GM12801 (cell line): ENCODE results near the gene RPL15.

Source experiments
- TF ChIP-seq, protein P1 (sequence below): IDR thresholded peaks from one replicate; pipeline ENCODE4 v1.5.1; 2011; ENCODE audit warnings: control low read depth; ENCODE audit not compliant: insufficient read length; ENCODE audit errors: extremely low read depth

The RPL15 gene

DNA sequence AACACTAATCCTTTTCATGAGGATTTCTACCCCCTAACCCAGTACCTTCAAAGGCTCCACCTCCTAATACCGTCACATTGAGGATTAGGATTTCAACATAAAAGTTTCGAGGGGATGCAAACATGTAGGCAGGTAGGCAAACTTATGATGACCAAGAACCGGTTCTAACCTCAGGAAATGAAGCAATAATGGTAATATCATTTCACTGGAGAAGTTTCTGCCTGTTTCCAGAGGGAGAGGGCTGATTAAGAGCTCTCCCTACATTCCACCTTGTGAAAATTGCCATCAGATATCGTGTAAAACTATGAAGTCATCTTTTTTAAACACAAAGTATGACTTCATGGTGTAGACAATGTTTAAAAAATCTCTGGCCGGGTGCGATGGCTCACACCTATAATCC lies 31.7 kb upstream of the RPL15 start:
- TF ChIP-seq, protein P1, sequence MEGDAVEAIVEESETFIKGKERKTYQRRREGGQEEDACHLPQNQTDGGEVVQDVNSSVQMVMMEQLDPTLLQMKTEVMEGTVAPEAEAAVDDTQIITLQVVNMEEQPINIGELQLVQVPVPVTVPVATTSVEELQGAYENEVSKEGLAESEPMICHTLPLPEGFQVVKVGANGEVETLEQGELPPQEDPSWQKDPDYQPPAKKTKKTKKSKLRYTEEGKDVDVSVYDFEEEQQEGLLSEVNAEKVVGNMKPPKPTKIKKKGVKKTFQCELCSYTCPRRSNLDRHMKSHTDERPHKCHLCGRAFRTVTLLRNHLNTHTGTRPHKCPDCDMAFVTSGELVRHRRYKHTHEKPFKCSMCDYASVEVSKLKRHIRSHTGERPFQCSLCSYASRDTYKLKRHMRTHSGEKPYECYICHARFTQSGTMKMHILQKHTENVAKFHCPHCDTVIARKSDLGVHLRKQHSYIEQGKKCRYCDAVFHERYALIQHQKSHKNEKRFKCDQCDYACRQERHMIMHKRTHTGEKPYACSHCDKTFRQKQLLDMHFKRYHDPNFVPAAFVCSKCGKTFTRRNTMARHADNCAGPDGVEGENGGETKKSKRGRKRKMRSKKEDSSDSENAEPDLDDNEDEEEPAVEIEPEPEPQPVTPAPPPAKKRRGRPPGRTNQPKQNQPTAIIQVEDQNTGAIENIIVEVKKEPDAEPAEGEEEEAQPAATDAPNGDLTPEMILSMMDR, result no peak

DNA sequence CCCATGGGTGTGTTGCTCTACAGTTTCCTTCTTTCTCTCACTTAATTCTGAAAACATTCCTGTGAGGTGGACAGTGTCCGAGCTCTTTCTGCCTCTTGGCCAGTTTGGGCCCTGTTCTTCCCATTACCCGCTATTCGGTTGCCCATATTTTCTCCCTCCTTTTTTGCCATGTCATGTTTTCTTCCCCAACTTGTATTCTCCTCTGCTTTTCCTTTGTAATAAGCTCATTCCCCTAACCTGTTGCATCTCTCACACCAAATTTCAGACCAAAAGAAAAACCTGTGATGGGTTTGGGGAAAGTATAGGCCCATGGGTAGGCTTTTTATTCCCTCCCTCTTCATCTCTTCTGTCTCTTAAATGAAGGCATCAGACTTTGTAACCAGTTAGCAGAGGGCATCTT lies 30.6 kb upstream of the RPL15 start:
- TF ChIP-seq, protein P1, result no peak

DNA sequence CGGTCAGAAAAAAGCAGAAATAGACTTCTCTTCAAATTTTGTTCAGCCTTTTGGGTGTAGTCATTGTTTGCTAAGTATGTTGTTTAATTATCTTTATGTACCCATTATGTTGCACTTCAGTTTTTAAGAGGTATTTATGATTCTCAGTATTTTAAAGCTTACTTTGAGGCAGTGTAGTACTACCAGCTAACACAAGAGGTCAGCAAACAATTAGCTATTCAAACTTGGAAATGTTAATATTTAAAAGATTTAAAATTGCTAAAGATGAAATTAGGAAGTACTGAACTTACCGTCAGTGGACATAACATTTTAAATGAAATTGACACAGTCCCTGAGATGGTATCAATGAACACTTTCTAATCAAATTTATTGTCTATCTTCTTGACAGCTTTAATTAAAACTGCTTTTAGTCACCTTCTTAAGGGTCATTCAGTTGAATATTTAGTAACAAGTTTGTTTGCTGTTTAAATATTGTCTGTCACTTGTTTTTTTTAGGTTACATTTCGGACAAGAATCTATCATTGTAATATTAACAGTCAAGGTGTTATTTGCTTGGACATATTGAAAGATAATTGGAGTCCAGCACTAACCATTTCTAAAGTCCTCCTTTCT lies 28.2 kb upstream of the RPL15 start:
- TF ChIP-seq, protein P1, result no peak

DNA sequence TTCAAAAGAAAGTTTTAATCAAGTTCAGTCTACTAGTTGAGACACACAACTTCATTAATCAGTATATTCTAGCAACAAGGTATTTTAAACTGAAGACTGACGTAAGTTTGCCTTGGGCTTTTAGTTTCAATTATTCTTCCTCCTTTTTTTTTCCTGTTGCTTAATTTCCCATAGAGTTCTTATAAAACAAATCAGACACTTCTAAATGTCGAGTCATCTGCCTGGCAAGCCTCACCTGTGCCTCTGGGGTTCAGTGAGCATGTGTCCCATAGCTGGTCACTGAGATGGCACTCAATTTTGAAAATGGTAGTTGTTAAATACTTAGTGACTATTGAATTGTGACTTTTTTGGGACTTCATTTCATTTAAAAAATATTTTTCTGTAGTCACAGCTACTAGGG lies 27.5 kb upstream of the RPL15 start:
- TF ChIP-seq, protein P1, result no peak

DNA sequence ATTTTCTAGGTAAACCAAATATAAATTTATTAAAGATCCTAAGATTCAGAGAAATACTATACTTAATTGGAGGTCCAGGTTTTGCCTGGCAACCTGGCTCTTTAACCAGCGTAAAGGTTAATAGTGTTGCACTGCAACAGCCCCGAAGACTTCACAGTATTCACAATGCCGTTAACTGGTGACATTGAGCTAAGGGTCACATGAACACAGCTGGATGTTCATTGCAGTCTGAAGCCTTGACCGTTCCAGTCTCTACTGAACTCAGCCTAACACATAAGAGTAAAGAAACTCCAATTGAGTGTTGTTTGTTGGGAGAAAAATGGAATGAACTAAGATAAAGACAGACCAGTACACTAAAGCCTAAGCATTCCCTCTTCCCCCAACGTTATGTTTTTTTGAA lies 27.0 kb upstream of the RPL15 start:
- TF ChIP-seq, protein P1, result no peak

DNA sequence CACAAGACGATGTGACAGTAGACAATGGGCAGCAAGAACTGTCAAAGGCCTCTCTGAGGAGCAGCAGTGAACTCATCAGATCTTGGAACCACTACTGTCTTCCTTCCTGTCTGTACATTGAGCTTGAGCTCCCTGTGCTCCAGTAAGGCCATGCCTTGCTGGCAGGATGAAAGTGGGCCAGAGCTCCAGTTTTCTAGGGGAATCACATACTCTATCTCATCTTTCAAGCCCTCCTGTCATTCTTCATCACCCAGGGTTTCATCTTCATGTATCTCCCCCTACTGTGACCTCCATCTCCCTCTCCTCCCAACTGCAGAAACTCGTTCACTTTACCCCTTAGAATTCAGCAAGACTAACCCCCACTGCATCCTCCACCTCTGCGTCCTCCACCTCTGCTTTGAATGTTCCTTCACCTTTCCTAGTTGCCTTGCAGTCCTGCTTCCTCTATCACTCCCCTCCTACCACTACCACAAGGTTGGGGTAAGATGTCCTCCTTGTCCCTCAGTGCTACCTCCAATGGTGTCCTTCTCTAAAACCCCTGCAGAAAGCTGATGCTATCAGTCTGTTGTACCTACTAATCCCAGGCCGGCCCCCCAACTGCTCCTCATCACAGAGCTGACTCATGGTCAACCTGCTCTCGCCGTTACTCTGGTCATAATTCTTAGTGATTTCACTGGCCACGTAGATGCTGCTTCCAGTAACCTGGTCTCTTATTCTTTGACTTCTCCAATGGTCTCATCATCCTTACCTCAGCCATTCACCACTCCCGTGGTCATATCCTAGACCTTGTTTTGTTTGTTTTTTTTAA lies 22.5 kb upstream of the RPL15 start:
- TF ChIP-seq, protein P1, result no peak

DNA sequence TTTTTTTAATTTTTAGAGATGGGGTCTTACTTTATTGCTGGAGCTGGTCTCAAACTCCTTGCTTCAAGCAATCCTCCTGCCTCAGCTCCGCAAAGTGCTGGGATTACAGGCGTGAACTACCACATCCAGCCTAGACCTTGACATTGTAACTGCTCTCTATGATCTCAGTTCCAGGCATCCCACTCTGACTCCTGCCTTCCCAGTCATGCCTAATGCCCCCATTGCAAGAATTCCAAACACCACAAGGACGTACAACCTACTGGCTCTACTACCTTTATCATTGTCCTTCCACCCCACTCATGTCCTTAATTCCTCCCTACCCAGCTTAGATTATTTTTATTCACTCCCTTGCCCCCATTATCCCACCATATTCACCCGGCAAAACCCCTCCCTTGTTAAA lies 21.8 kb upstream of the RPL15 start:
- TF ChIP-seq, protein P1, result no peak
